Stomach (tissue), 9 donors: Measurements from ENCODE around the gene RTL10. TPM values are rescaled to one million over a fixed set of nuclear protein-coding genes. Genes with fewer than 3 reads are reported as not detected.

Experiments used
- DNase-seq, 2 donors: peaks; one replicate each; pipeline versions ENCODE4 v3.0.0 to v3.0.0-alpha.2; 2013 to 2019
- H3K27ac ChIP-seq, 5 donors: fragments of 200-600 bp in 4 of 5; sonication (generic) in 4 of 5; one replicate each; pipeline ENCODE4 v1.5.1; 2013 to 2019; ENCODE audit warnings: mild to moderate bottlenecking in 1 of 5, moderate library complexity in 1 of 5
- H3K27me3 ChIP-seq, 3 donors: fragments of 200-600 bp; sonication (generic); one replicate each; pipeline ENCODE4 v1.5.1; 2017 to 2019; ENCODE audit warnings: mixed run types in 1 of 3
- H3K36me3 ChIP-seq, 4 donors: fragments of 200-600 bp; sonication (generic); 1 replicate in 3 of 4; 2 replicates in 1 of 4; pipeline ENCODE4 v1.5.1; 2016 to 2019
- H3K4me1 ChIP-seq, 4 donors: fragments of 200-600 bp; sonication (generic); one replicate each; pipeline ENCODE4 v1.5.1; 2016 to 2019
- H3K4me3 ChIP-seq, 4 donors: fragments of 200-600 bp; sonication (generic) in 3 of 4; one replicate each; pipeline ENCODE4 v1.5.1; 2016 to 2019; ENCODE audit warnings: mild to moderate bottlenecking in 1 of 4
- H3K9me3 ChIP-seq, 4 donors: fragments of 200-600 bp; sonication (generic); one replicate each; pipeline ENCODE4 v1.5.1; 2016 to 2019
- EP300 ChIP-seq: sonication (generic); formaldehyde crosslinking; IDR thresholded peaks from one replicate; pipeline ENCODE4 v1.6.1; 2017; ENCODE audit warnings: antibody characterized with exemption
- POLR2A ChIP-seq, 4 donors: fragments of 450-650 bp; IDR thresholded peaks; one replicate each; pipeline ENCODE4 v1.6.1; 2016; ENCODE audit warnings: antibody characterized with exemption in 4 of 4, control low read depth in 2 of 4, mild to moderate bottlenecking in 1 of 4, moderate library complexity in 1 of 4
- POLR2AphosphoS5 ChIP-seq, 3 donors: sonication (generic); formaldehyde crosslinking; IDR thresholded peaks; one replicate each; pipeline ENCODE4 v1.6.1; 2016; ENCODE audit warnings: antibody characterized with exemption in 3 of 3
- WGBS, 5 donors: extraction: QIAGEN DNeasy Blood & Tissue Kit in 3 of 5; methylation state at CpG; one replicate each; pipeline versions ENCODE4 v1.1.5 to v1.1.7; 2013 to 2018; 5-methylcytosine and 5-hydroxymethylcytosine counted together
- intact Hi-C: fragments of 100-400 bp; cut with DNase I; formaldehyde crosslinking; loops from one replicate; pipeline ENCODE4 v1.15.1; 2023; ENCODE audit warnings: low total_unique reads
- polyA plus RNA-seq, 3 donors: library from polyadenylated mRNA; stranded (reverse); fragments of 200-250 nt; gene quantifications; one replicate each; pipeline ENCODE4 v1.2.3, GENCODE V29; 2013
- total RNA-seq, 5 donors: library from RNA; depleted of rRNA; stranded (reverse); fragments of >200 nt; gene quantifications; one replicate each; pipeline versions ENCODE4 v1.1.0 to v1.2.3, GENCODE V29; 2014 to 2016
- TF ChIP-seq, protein P1 (sequence below), 7 experiments: fragments of 450-650 bp in 4 of 7; fragments of 200-600 bp in 3 of 7; sonication (generic) in 3 of 7; IDR thresholded peaks; one replicate each; pipeline ENCODE4 v1.5.1; 2016 to 2019; ENCODE audit warnings: antibody characterized with exemption in 7 of 7, control low read depth in 2 of 7, mild to moderate bottlenecking in 1 of 7
- donor health status: healthy with polysubstance abuse.
- donor health status: Bipolar disorder and iron deficiency.
- donor health status: healthy.

The RTL10 gene
- total and polyA plus RNA-seq, 8 donors: 1.7 to 28.1 (median 8.4) TPM

GRCh38 chr22:19898145-19898544 lies 43.5 kb upstream of the RTL10 start:
- intact Hi-C loops: no loop called here

GRCh38 chr22:19897726-19898125 lies 43.1 kb upstream of the RTL10 start:
- no peak for DNase-seq

More at GRCh38 chr22:19898145-19898544, 43.5 kb upstream of the RTL10 start:
- DNase-seq: no peak
- TF ChIP-seq POLR2A (IDR thresholded peaks at IDR 0.05) (no peak), EP300 (no peak), POLR2AphosphoS5 (IDR thresholded peaks at IDR 0.05) (no peak)
- TF ChIP-seq, protein P1, sequence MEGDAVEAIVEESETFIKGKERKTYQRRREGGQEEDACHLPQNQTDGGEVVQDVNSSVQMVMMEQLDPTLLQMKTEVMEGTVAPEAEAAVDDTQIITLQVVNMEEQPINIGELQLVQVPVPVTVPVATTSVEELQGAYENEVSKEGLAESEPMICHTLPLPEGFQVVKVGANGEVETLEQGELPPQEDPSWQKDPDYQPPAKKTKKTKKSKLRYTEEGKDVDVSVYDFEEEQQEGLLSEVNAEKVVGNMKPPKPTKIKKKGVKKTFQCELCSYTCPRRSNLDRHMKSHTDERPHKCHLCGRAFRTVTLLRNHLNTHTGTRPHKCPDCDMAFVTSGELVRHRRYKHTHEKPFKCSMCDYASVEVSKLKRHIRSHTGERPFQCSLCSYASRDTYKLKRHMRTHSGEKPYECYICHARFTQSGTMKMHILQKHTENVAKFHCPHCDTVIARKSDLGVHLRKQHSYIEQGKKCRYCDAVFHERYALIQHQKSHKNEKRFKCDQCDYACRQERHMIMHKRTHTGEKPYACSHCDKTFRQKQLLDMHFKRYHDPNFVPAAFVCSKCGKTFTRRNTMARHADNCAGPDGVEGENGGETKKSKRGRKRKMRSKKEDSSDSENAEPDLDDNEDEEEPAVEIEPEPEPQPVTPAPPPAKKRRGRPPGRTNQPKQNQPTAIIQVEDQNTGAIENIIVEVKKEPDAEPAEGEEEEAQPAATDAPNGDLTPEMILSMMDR (IDR thresholded peaks at IDR 0.05): no peak
- Histone ChIP-seq H3K27ac (no peak overlapping the region), H3K4me3 (no peak overlapping the region), H3K9me3 (no peaks in the 10 kb centered on the region), H3K27me3 (no peaks in the 10 kb centered on the region), H3K36me3 (peaks cover 4 to 93% (median 85%) of the 10 kb centered on the region in 4 donors), H3K4me1 (peaks cover 0 to 6% (median 0%) of the 10 kb centered on the region in 4 donors)
- WGBS, 5 donors: 89 to 97% (median 92%) methylated on average over 4 to 7 of the region's 7 CpGs

DNA sequence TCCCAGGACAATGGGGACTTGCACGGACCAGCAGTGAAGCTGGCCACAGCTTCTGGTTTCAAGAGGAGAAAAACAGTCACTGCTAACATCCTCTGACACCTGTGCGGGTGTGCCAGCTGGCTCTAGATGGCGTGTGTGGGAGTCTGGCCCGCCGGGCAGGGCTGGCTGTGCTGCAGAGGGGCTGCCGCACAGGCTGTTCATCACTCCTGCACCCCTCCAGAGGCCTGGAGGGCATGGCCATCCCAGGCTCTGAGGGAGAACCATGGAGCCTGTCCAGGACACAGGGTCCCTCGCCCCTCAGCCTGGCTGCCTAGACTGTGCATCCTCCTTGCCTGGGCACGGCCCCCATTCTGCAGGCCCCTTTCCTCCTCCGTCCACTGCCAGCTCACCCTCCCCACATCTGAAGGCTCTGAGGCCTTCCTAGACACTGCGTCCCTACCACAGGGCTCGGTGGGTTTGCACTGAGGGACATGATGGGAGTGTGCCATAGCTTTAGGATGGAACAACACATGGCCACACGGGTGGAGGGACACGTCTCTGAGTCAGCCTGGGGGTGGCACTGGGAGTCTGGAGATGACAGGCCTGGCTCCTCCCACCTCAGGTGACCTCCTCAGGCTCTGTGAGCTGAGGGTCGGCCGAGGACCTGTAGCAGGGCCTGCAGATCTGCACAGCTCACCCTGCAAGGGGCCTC lies 42.1 kb upstream of the RTL10 start:
- H3K36me3 ChIP-seq: peaks cover 4 to 95% (median 78%) of the 10 kb centered on the region in 4 donors
- H3K27me3 ChIP-seq: no peaks in the 10 kb centered on the region
- WGBS, 5 donors: 76 to 90% (median 85%) methylated on average over 9 to 15 of the region's 15 CpGs
- intact Hi-C loops: no loop called here
- no peak overlapping the region for H3K27ac ChIP-seq
- no peaks in the 10 kb centered on the region for H3K9me3 ChIP-seq
- H3K4me1 ChIP-seq: peaks cover under 1 to 20% (median 8%) of the 10 kb centered on the region in 4 donors
- TF ChIP-seq POLR2A (IDR thresholded peaks at IDR 0.05) (no peak), POLR2AphosphoS5 (IDR thresholded peaks at IDR 0.05) (no peak), EP300 (no peak)
- TF ChIP-seq, protein P1 (IDR thresholded peaks at IDR 0.05): no peak
- no peak overlapping the region for H3K4me3 ChIP-seq
- DNase-seq: no peak

More at GRCh38 chr22:19897726-19898125, 43.1 kb upstream of the RTL10 start:
- Histone ChIP-seq H3K4me1 (peaks cover 0 to 11% (median 0%) of the 10 kb centered on the region in 4 donors), H3K9me3 (no peaks in the 10 kb centered on the region), H3K36me3 (peaks cover 4 to 93% (median 84%) of the 10 kb centered on the region in 4 donors), H3K27ac (no peak overlapping the region), H3K4me3 (no peak overlapping the region), H3K27me3 (no peaks in the 10 kb centered on the region)
- TF ChIP-seq POLR2AphosphoS5 (IDR thresholded peaks at IDR 0.05): no peak
- no peak for TF ChIP-seq EP300
- TF ChIP-seq, protein P1 (IDR thresholded peaks at IDR 0.05): no peak
- no peak for TF ChIP-seq POLR2A (IDR thresholded peaks at IDR 0.05)
- intact Hi-C loops: no loop called here
- 78 to 92% (median 88%) methylated on average over 6 to 16 of the region's 16 CpGs for WGBS, 5 donors

- H3K4me1 ChIP-seq: peaks cover 9 to 27% (median 15%) of the 10 kb centered on the region in 4 donors
- H3K27me3 ChIP-seq: no peaks in the 10 kb centered on the region
- intact Hi-C loops: no loop called here
- no peak overlapping the region for H3K4me3 ChIP-seq
- H3K9me3 ChIP-seq: no peaks in the 10 kb centered on the region
- TF ChIP-seq EP300 (no peak), POLR2AphosphoS5 (IDR thresholded peaks at IDR 0.05) (no peak), POLR2A (IDR thresholded peaks at IDR 0.05) (no peak)
- TF ChIP-seq, protein P1 (IDR thresholded peaks at IDR 0.05): no peak
- WGBS, 5 donors: 87 to 96% (median 92%) methylated on average over 14 to 23 of the region's 23 CpGs
- peaks cover 4 to 97% (median 70%) of the 10 kb centered on the region in 4 donors for H3K36me3 ChIP-seq
- no peak for DNase-seq
- no peak overlapping the region for H3K27ac ChIP-seq
These were observed 40.6 kb upstream of the RTL10 start for GRCh38 chr22:19895160-19895849.
